Stimulated activated naive CD8-positive, alpha-beta T cell treated with anti-CD3 and anti-CD28 coated beads, Interleukin-15, Interleukin-2, amounts not matched to agents 100 ng/mL and 50 ng/mL, for 24 hours (primary cell): ENCODE measurements around the gene DNAJB1.
"Not testable (repeated sequence)": the region's sequence is repeated elsewhere in the genome, so short reads cannot be mapped to it uniquely, and the experiment has no call there.

ENCODE experiments used
- H3K27ac Mint-ChIP-seq: one replicate; pipeline ENCODE4 v1.8.0; 2021; ENCODE audit warnings: mild to moderate bottlenecking, mixed read lengths
- H3K27me3 Mint-ChIP-seq: one replicate; pipeline ENCODE4 v1.8.0; 2021; ENCODE audit warnings: mixed read lengths
- H3K36me3 Mint-ChIP-seq: one replicate; pipeline ENCODE4 v1.8.0; 2021; ENCODE audit warnings: low read depth, mixed read lengths
- H3K4me1 Mint-ChIP-seq: one replicate; pipeline ENCODE4 v1.8.0; 2021; ENCODE audit warnings: low read depth, mixed read lengths
- H3K4me3 Mint-ChIP-seq: one replicate; pipeline ENCODE4 v1.8.0; 2021; ENCODE audit warnings: mild to moderate bottlenecking, mixed read lengths
- H3K9me3 Mint-ChIP-seq: one replicate; pipeline ENCODE4 v1.8.0; 2021; ENCODE audit warnings: mixed read lengths

The DNAJB1 gene

GRCh38 chr19:14517840-14518505 is at the start of gene DNAJB1:
Gene DNAJB1, minus strand, starts transcription at chr19:14518397. Its CDS starts 48 bp downstream, at chr19:14518349.
- Mint-ChIP-seq H3K27ac (peak within 1 kb of the TSS; percentile 92), H3K4me1 (peaks cover 66% of the 10 kb centered on the region), H3K9me3 (no peaks in the 10 kb centered on the region), H3K36me3 (peaks cover 39% of the 10 kb centered on the region), H3K27me3 (no peaks in the 10 kb centered on the region), H3K4me3 (peak within 1 kb of the TSS; percentile 90)

DNA sequence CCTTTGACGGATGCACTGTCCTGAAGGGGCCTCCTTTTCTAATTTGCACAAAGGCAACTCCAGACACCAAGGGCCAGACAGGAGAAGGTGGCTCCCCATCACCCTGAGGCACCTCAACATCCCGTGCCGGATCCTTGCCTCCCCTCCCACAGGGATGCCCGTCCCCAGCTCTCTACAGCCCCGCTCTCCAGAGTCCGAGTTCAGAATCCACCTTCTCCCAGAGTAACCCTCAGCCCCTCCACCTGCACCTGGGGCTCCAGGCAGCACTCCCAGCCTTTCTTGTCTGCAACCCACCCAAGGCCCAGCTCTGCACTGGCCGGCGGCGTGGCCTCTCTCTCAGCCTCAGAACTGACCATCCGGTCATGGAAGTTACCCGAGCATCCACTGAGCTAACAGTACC is 48.9 kb upstream of the DNAJB1 start:
- peaks cover 43% of the 10 kb centered on the region for H3K4me1 Mint-ChIP-seq
- H3K36me3 Mint-ChIP-seq, result peaks cover 4% of the 10 kb centered on the region
- H3K27me3 Mint-ChIP-seq, result no peaks in the 10 kb centered on the region
- H3K9me3 Mint-ChIP-seq, result no peaks in the 10 kb centered on the region
- no peak overlapping the region for H3K27ac Mint-ChIP-seq
- no peak overlapping the region for H3K4me3 Mint-ChIP-seq

GRCh38 chr19:14566712-14567077 is 48.5 kb upstream of the DNAJB1 start:
- H3K27ac Mint-ChIP-seq, result no peak overlapping the region
- peaks cover 46% of the 10 kb centered on the region for H3K4me1 Mint-ChIP-seq
- no peaks in the 10 kb centered on the region for H3K27me3 Mint-ChIP-seq
- no peak overlapping the region for H3K4me3 Mint-ChIP-seq
- H3K36me3 Mint-ChIP-seq, result peaks cover 4% of the 10 kb centered on the region
- no peaks in the 10 kb centered on the region for H3K9me3 Mint-ChIP-seq

GRCh38 chr19:14565765-14566711 is 47.8 kb upstream of the DNAJB1 start:
- Mint-ChIP-seq H3K27me3 (no peaks in the 10 kb centered on the region), H3K4me1 (peaks cover 45% of the 10 kb centered on the region), H3K36me3 (peaks cover 4% of the 10 kb centered on the region), H3K9me3 (no peaks in the 10 kb centered on the region), H3K4me3 (no peak overlapping the region), H3K27ac (no peak overlapping the region)

GRCh38 chr19:14565298-14565679 is 47.1 kb upstream of the DNAJB1 start:
- Mint-ChIP-seq H3K27ac (no peak overlapping the region), H3K36me3 (peaks cover 4% of the 10 kb centered on the region), H3K27me3 (no peaks in the 10 kb centered on the region), H3K4me1 (peaks cover 42% of the 10 kb centered on the region), H3K9me3 (no peaks in the 10 kb centered on the region), H3K4me3 (no peak overlapping the region)

DNA sequence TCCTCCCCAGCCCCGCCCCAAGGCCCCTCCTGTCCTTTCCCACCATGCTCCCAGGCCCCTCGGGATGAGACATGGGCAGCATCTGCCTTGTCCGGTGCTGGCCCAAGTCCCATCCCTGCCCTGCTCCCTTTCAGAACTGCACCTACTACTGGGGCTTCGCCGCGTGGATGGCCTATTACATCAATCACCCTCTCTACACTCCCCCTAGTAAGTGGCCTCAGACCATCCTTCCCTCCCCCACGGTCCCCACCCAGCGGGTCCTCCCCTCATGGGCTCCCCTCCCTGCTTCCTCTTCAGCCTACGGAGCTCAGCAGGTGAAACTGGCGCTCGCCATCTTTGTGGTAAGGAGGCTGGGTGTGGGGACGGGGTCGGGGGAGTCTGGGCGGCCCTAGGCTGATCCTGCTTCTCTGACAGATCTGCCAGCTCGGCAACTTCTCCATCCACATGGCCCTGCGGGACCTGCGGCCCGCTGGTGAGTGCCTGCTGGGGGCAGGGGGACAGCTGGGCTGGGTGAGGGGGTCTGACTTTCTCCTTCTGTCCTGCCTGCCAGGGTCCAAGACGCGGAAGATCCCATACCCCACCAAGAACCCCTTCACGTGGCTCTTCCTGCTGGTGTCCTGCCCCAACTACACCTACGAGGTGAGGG is 46.6 kb upstream of the DNAJB1 start:
- H3K4me3 Mint-ChIP-seq, H3K36me3 Mint-ChIP-seq, H3K9me3 Mint-ChIP-seq, H3K27me3 Mint-ChIP-seq: not testable (repeated sequence)
- H3K27ac Mint-ChIP-seq, result peak overlapping the region; percentile 45
- H3K4me1 Mint-ChIP-seq, result peaks cover 41% of the 10 kb centered on the region

- no peaks in the 10 kb centered on the region for H3K9me3 Mint-ChIP-seq
- H3K36me3 Mint-ChIP-seq, result peaks cover 4% of the 10 kb centered on the region
- peaks cover 35% of the 10 kb centered on the region for H3K4me1 Mint-ChIP-seq
- peak overlapping the region; percentile 45 for H3K27ac Mint-ChIP-seq
- H3K27me3 Mint-ChIP-seq, result no peaks in the 10 kb centered on the region
- no peak overlapping the region for H3K4me3 Mint-ChIP-seq
Observed at GRCh38 chr19:14563989-14564651, 45.9 kb upstream of the DNAJB1 start.

- H3K9me3 Mint-ChIP-seq, result no peaks in the 10 kb centered on the region
- no peaks in the 10 kb centered on the region for H3K27me3 Mint-ChIP-seq
- no peak overlapping the region for H3K27ac Mint-ChIP-seq
- H3K36me3 Mint-ChIP-seq, result peaks cover 4% of the 10 kb centered on the region
- H3K4me1 Mint-ChIP-seq, result peaks cover 29% of the 10 kb centered on the region
- no peak overlapping the region for H3K4me3 Mint-ChIP-seq
Observed at GRCh38 chr19:14563590-14563926, 45.4 kb upstream of the DNAJB1 start.

DNA sequence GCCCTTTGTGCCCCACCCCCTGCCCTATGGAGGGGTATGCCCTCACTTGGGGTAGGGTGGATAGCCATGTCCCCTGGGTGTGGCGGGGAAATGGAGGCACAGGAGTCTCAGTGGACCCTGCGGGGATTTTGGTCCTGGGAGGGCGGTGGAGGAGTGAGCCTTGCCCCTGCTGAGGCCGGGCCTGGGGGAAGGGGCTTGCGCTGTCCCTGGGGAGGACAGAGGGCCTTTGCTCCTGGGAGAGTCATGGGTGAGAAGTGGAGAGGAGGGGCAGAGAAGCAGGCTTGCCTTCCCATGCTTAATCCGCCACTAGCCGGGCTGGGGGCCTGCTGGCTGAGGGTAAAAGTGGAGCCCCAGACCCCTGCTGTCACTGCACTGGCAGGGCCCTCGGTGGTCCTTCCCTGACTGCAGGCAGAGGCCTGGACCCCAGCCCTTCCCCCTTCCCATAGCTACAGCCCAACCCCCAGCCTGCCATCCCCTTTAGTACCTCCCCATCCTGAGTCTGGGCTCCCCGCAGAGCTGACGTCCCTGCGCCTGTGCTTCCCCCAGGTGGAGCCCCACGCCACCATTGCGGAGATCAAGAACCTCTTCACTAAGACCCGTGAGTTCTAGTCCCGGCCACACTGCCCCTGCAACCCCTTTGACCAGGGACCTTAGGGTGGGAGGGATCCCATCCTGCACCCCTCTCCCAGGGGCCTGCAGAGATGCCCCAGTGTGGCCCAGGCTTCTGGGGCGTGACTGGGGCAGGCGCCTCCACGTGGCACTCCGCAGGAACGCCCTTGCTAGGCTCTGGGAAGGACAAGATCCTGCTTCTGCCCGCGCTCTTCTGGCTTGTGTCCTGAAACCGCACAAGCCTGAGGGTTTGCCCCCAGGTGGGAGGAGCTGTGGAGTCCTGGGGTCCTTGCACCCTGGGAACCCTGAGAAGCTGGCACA is 44.7 kb upstream of the DNAJB1 start:
- Mint-ChIP-seq H3K36me3 (peaks cover 4% of the 10 kb centered on the region), H3K27ac (no peak overlapping the region), H3K4me3 (no peak overlapping the region), H3K9me3 (no peaks in the 10 kb centered on the region), H3K4me1 (peaks cover 26% of the 10 kb centered on the region), H3K27me3 (no peaks in the 10 kb centered on the region)

DNA sequence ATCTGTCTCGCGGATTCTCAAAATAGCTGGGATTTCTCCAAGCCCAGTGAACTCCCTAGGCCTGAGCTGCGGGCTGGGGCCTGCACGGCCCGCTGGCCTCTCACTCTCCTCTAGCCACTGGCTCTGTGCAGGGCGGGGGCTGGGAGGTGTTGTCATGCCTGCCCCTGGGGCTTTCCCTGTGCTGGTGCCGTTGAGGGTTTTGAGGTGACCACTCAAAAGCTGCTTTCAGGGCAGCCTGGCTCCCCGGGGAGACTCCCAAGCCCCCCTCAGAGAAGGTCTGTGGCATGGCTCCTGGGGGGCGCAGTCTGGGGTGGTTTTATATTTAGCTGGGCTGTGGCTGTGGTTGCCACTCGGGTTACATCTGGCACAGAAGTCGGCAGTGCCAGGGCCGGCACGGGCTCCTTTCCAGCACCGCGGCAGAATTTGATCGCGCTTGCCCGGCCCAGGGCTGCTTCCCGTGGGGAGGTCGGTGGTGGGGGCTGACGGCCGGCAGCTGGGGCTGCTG is 43.7 kb upstream of the DNAJB1 start:
- H3K36me3 Mint-ChIP-seq, result peaks cover 4% of the 10 kb centered on the region
- H3K27ac Mint-ChIP-seq, result peak overlapping the region; percentile 67
- no peak overlapping the region for H3K4me3 Mint-ChIP-seq
- H3K4me1 Mint-ChIP-seq, result peaks cover 21% of the 10 kb centered on the region
- H3K27me3 Mint-ChIP-seq, result no peaks in the 10 kb centered on the region
- no peaks in the 10 kb centered on the region for H3K9me3 Mint-ChIP-seq

GRCh38 chr19:14561249-14561648 is 43.1 kb upstream of the DNAJB1 start:
- Mint-ChIP-seq H3K4me1 (peaks cover 27% of the 10 kb centered on the region), H3K27ac (no peak overlapping the region), H3K9me3 (no peaks in the 10 kb centered on the region), H3K4me3 (no peak overlapping the region), H3K36me3 (peaks cover 4% of the 10 kb centered on the region), H3K27me3 (no peaks in the 10 kb centered on the region)

DNA sequence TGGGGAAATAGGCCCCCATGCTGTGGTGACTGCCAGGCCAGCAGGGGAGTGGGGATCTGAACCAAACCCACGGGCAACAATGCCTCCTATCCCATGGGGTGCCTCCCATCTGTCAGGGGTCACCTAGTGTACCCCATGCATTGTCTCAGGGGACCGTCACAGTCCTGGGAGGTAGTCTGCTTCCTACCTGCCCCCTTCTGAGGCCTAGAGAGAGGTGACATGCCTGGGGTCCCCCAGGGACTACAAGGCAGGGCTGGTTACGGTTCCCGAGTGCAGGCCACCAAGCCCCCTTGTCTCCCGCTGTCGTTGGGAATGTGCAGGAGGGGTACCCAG is 42.5 kb upstream of the DNAJB1 start:
- Mint-ChIP-seq H3K27ac (no peak overlapping the region), H3K9me3 (no peaks in the 10 kb centered on the region), H3K27me3 (no peaks in the 10 kb centered on the region), H3K4me1 (peaks cover 32% of the 10 kb centered on the region), H3K36me3 (peaks cover 7% of the 10 kb centered on the region), H3K4me3 (no peak overlapping the region)

GRCh38 chr19:14559916-14560775 is 41.9 kb upstream of the DNAJB1 start:
- H3K9me3 Mint-ChIP-seq, result no peaks in the 10 kb centered on the region
- H3K4me1 Mint-ChIP-seq, result peaks cover 33% of the 10 kb centered on the region
- H3K36me3 Mint-ChIP-seq, result peaks cover 9% of the 10 kb centered on the region
- H3K27ac Mint-ChIP-seq, result no peak overlapping the region
- no peak overlapping the region for H3K4me3 Mint-ChIP-seq
- H3K27me3 Mint-ChIP-seq, result no peaks in the 10 kb centered on the region
